ENCODE measurements around the gene ACTMAP.
"Not testable (repeated sequence)": the region's sequence is repeated elsewhere in the genome, so short reads cannot be mapped to it uniquely, and the experiment has no call there.

The ACTMAP gene, protein sequence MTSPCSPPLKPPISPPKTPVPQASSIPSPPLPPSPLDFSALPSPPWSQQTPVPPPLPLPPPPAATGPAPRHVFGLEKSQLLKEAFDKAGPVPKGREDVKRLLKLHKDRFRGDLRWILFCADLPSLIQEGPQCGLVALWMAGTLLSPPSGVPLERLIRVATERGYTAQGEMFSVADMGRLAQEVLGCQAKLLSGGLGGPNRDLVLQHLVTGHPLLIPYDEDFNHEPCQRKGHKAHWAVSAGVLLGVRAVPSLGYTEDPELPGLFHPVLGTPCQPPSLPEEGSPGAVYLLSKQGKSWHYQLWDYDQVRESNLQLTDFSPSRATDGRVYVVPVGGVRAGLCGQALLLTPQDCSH

DNA sequence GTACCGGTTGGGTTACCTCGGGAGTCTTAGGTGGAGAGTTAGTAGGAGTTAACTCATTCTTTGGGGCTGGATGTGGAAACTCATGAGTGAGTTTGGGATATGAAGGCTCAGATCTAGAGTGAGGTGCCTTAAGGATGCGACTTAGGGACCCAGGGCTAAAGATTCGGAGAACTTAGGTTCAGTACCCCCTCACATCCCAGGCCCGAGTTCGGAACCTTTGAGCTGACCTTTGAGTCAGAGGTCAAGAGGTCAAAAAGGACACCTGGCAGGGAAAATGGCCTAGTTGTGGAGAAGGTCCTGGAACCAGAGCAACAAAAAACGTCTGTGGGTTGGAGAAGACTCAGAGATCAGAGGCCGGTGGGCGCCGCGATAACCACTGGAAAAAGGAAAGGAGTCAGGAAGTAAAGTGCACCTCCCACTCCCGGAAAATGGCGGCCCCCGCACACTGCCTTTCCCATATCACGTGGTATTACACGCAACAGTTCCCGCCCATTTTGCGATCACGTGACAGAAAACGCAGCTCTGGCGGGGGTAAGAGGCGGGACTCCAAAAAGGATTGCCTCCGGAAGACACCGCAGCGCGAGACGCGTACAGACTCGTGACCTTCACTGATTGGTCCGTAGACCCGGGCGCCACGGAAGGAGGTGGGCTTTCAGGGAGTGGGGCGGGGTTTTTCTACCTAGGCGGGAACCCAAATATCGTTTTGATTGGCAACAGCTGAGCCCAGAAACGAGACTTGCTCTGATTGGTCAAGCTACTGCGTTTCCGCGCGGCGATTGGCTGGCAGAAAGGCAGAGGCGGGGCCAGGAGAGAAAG lies at the start of gene ACTMAP:
Gene ACTMAP (minus strand): TSS at position 420 of the 816 bp plus-strand sequence. CDS start 674 bp downstream, outside the sequence.
- DNase-seq = peak; percentile 99

DNA sequence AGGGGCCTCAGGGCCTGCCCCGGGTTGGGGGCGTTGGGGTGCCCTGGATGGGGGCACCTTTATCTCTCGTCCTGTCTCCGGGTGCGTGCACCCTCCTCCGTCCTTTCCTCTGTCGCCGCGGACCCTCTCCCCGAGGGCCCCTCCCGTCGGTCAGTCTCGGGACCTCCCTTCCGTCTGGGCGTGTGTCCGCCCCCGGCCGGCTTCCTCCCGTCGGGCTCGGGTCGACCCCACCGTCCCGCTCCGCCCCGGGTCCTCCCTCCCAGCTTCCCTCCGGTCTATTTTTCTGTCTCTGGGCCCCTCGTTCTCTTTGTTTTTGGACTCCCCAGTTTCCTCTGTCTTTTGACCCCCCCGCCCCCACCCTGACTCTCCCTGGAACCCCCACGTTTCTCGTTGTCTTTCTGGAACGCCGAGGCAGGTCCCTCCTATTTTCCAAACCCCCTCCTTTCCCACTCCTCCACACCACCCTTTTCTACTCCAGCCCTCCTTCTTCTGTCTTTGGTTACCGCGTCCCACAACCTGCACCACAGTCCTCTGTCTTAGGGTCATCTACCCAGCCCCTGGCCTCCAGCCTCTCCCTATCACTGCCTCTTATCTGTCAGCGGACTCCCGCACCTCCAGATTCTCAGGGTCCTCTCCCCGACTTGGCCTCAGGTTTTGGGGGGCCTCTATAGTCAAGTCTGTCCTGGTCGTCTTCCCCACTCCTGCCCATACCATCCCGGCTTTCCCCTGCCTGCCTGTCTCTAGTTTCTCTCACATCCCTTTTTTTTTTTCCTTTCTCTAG lies 49.5 kb upstream of the ACTMAP start:
- DNase-seq = no peak

DNA sequence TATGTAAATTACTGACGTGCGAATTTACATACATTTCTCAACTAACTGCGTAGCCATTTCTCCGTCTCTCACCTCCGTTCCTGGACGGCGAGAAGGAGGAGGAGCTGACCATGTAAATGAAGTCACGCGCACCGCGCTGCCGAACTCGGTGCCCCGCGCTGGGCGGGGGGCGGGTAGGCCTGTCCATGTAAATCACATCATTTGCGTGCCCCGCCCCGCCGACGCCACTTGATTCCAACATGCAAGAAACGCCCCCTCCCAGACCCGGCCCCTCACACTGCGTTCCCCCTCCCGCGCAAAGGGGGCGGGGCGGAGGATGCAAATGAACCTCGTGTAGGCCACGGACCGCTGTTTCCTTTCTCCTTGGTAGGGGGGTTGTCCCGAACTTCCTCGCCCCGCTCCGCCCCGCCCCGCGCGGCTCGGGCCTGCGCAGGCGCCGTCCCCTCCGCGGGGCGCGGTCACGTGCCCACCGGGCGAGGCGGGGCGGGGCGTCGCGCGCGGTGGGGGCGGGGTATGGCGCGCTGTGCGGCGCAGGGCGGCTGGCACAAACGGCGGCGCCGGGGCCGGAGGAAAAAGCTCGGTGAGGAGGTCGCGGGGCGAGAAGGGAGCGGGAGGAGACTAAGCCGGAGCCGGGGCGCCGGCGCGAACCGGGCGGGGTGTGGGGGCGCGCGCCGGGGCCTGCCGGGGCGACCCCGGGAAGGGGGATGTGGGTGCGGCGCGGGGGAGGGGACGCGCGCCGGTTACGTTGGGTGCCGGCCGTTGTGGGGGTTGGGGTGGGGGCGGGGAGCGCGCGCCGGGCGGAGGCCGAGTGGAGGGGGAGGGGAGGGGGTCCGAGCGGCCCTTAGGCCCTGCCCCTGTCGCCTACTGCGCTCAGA lies 48.6 kb upstream of the ACTMAP start, which contains the start of gene EGLN2:
Gene EGLN2 (plus strand): TSS at position 509 of the 875 bp plus-strand sequence. CDS start 1,382 bp downstream, outside the sequence.
- DNase-seq = peak; percentile 97

DNA sequence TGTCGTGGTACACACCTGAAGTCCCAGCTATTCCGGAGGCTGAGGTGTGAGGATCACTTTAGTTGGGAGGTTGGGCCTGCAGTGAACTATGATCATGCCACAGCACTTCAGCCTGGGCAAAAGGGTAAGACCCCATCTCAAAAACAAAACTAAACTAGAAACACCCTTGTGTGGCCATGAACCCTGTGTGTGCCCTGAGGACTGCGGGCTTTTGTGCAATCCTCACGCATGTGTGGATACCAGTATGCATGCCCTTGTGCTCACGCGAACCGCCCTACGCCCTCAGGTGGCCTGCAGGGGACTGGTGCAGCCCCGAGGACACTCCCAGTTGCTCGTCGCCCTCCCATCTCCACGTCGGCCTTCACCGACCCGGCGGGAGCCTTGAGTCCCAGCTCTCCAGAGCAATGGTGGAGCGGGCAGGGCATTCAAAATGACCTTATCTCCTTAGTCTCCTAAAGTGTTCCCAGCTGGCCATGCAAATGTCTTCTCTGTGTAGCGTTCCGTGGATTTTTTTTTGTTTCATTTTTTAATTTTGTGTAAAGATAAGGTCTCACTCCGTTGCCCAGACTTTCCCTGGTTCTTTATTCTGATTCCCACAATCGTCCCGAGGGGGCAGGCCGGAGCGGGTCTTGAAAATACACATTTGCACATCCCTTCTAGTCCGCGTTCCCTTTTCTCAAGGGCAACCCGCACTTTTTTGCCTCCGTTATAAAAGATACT lies 47.8 kb upstream of the ACTMAP start:
- DNase-seq = no peak

DNA sequence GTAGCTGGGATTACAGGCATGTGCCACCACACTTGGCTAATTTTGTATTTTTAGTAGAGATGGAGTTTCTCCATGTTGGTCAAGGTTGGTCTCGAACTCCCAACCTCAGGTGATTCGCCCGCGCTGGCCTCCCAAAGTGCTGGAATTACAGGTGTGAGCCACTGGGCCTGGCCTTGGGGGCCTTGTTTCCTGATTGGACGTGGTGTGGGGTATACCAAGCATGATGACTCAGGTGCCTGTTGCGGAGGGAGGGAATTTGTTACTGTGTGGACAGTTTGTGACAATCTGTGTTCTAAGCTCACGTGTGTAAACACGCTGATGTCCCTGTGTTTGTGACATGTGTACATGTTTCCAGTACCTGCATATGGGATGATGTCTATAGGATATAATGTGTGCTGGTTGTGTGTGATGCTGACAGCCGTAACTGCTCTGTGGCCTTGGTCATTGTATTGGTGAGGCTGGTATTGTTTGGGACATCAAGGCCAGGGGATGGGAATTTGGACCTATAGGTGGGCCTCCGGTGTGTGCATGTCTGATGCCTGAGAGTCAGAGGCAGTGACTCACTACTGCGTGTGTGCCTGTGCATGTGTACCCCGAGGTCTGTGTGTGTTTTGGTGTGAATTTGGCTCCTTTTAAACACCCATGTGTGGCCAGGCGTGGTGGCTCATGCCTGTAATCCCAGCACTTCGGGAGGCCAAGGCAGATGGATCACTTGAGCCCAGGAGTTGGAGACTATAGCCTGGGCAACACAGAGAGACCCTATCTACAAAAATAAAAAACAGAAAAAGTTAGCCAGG lies 47.1 kb upstream of the ACTMAP start:
- no peak for DNase-seq

DNA sequence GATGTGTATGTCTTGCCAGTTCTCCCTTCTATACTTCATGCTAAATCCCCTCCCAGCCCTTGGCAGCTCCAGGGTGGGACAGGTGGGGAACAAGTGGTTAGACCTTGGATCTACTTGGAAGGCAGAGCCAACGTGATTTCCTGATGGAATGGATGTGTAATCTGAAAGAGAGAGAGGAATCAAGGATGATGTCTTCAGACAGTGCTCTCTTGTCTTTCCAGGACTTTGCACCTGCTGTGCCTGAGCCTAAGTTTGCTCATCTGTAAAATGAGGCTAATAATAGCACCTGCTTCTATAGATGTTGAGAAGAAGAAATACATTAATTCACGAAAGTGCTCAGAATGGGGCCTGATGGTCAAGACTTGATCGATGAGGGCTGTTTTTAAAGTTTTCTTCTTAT lies 41.7 kb upstream of the ACTMAP start:
- no peak for DNase-seq

DNA sequence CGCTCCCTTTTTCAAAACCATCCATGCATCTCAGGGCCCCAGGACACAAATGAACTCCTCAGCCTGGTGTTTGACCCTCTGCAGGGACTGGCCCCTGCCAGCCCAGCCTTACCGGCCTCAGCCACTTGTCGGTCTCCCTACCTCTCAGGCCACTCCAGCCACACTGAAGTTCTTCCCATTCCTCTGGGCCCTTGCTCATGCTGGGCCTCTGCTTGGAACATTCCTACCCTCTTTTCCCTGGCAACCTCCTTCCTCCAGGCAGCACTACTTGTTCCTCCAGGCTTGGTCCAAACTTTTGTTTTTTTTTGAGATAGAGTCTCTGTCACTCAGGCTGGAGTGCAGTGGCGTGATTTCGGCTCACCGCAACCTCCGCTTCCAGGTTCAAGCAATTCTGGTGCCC lies 41.1 kb upstream of the ACTMAP start:
- DNase-seq = no peak

DNA sequence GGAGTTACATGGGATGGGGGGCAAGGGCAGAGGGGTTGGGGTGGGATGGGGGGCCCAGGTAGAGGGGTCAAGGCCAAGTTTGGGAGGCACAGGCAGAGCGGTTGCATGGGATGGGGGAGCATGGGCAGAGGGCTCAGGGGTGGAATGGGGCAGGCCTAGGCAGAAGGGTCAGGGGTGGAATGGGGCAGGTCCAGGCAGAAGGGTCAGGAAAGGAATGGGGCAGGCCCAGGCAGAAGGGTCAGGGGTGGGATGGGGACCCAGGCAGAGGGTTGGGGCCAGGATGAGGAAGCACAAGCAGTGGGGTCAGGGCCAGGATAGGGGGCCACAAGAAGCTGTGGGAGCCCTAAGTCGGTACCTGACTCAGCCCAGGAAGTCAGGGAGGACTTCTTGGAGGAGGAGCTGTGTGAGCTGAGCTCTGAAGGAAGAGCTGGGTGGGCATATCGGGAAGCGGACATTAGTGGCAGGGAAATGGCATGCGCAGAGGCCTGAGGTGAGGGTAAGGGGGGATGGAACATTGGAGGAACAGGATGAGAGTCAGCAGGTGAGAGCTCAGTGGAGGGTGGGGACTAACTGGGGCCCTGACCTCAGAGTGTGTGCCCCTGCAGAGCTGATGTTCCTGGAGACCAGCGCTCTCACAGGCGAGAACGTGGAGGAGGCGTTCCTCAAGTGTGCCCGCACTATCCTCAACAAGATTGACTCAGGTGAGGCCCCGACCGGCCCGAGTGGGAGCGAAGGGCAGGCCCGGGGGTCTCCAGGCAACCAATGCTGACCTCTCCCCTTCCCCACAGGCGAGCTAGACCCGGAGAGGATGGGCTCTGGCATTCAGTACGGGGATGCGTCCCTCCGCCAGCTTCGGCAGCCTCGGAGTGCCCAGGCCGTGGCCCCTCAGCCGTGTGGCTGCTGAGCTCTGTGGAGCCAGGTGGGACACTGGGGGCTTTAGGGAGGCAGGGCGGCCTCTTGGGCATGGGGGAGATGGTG lies 36.1 kb upstream of the ACTMAP start:
- no peak for DNase-seq

DNA sequence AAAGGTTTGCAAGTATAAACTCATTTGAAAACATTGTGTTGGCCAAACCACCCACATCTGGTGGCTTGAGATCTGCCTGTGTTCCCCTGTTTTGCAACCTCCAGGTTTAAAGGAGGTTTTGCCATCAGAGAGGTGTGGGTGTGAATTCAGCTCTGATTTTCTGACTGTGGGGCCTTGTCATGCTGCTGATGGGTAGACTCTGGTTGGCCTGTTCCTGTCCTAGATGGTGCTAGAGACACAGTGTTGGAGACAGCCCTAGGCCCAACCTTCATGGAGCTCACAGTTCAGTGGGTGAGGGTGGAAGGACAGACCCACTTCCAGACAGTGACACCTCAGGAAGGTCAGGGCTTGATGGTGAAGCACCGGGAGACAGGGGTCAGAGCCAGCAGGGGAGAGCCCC lies 35.2 kb upstream of the ACTMAP start:
- no peak for DNase-seq

DNA sequence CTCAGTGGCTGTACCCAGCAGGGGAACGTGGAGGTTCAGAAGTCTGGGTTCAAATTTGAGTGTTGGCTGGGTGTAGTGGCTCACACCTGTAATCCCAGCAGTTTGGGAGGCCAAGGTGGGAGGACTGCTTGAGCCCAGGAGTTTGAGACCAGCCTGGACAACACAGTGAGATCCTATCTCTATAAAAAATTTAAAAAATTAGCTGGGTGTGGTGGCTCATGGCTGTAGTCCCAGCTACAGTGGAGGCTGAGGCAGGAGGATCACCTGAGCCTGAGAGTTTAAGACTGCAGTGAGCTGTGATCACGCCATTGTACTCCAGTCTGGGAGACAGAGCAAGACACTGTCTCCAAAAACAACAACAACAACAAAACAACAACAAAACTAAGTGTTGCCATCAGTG lies 33.9 kb upstream of the ACTMAP start:
- not testable (repeated sequence) for DNase-seq

DNA sequence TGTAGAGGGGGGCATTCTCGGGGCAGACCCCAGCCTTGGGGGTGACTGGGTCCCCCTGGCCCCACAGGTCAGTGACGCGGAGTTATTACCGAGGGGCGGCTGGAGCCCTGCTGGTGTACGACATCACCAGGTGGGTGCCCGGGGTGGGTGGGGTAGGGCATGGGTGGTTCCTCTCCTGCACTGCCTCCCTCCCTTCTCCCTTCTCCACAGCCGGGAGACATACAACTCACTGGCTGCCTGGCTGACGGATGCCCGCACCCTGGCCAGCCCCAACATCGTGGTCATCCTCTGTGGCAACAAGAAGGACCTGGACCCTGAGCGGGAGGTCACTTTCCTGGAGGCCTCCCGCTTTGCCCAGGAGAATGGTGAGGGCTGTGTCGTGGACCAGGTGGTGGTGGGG lies 33.4 kb upstream of the ACTMAP start:
- DNase-seq = no peak

DNA sequence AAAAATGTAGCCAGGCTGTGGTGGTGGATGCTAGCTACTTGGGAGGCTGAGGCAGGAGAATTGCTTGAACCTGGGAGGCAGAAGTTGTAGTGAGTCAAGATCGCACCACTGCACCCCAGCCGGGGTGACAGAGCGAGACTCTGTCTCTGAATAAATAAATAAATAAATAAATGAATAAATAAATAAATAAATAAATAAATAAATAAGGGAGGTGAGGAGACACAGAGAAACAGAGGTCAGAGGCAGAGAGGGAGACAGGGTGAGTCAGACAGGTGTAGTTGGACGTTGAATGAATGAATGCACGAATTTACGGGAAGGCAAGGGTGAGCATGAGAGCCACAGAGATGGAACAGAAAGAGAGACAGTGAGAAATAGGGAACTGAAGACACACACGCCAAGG lies 30.9 kb upstream of the ACTMAP start:
- no peak for DNase-seq

DNA sequence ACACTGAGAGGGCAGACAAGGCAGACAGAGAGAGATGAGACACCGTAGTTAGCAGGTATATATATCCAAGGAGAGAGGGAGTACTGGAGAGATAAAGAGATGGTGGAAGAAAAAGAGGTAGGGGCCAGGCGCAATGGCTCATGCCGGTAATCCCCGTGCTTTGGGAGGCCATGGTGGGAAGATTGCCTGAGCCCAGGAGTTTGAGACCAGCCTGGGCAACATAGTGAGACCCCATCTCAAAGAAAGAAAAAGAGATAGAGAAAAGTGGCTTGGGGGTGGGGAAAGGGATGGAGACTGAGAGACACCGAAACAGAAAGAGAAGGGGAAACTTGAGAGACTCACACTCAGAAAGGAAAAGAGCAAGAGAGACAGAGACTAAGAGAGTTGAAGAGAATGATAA lies 30.3 kb upstream of the ACTMAP start:
- no peak for DNase-seq

DNA sequence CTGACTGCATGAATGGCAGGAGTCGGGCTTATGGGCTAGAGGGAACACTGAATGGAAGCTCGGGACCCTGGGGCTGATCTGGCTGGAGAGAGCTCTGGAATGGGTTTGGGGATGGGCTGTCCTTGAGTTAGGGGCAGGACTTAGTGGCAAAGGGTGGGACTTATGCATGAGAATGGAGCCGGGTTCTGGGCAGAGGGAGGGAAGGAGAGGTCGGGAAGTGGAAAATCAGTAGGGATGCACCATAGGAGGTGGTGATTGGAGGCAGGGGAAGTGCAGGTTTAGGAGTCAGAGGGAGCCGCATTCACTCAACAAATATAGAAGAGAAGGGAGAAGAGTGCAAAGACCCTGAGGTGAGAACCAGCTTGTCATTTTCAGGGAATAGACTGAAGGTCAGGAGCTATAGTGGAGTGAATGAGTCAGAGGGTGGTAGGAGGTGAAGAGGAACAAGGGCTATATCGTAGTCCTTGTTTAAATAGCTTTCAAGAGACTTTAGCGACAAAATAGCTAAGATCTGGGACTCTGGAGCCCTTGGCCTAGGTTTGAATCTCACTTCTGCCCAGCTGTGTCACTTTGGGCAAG lies 28.5 kb upstream of the ACTMAP start:
- DNase-seq = no peak

DNA sequence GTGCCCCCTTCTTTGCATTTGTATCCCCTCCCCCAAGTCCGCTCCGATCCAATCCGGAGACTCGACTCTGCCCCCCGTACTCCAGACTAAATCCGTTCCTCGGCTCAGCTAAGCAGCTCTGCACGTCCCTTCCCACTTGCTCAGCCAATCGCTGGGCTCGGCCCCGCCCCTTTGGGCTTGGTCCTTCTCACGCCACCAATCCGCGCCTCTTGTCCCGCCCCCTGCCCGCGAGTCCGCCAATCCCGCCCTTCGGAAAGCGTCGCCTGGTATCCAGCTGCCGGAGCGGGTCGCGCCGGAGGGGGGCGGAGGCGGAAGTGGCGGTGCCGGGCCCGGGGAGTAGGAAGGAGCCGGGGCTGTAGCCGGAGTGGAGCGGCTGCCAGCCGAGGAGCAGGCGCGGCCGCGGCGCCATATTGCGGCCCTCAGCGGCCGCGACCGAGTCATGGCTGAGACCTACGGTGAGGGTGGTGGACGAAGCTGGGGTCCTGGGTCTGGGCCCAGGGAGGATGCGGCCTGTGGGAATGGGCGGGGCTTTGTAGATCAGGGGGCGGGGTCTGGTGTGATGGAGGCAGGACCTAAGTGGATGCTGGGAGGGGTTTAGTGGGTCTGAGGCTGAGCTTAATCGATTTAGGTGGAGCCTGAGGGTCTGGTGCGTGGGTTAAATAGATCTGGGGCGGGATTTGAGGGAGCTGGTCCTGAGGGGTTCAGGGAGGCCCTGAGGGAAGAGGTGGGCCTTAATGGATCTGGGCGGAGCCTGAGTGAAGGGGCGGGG lies 27.8 kb upstream of the ACTMAP start, which contains the start of gene RAB4B:
Gene RAB4B (plus strand): TSS at position 311 of the 769 bp plus-strand sequence. CDS start 129 bp downstream, at position 440.
- peak; percentile 99 for DNase-seq

DNA sequence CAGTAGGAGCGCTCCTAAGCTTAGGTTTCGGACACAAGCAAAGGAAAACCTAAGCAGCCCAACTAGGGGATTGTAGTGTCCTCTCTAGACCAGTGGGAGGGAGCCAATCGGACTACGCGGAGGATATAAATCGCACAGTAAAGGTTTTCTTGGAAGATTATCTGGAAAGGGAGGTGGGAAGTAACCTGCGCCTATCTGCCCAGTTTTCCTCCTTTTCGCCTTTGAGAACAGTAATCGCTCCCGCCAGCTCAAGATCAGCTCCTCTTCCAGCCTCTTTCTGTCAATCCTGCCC lies 27.3 kb upstream of the ACTMAP start:
- no peak for DNase-seq

DNA sequence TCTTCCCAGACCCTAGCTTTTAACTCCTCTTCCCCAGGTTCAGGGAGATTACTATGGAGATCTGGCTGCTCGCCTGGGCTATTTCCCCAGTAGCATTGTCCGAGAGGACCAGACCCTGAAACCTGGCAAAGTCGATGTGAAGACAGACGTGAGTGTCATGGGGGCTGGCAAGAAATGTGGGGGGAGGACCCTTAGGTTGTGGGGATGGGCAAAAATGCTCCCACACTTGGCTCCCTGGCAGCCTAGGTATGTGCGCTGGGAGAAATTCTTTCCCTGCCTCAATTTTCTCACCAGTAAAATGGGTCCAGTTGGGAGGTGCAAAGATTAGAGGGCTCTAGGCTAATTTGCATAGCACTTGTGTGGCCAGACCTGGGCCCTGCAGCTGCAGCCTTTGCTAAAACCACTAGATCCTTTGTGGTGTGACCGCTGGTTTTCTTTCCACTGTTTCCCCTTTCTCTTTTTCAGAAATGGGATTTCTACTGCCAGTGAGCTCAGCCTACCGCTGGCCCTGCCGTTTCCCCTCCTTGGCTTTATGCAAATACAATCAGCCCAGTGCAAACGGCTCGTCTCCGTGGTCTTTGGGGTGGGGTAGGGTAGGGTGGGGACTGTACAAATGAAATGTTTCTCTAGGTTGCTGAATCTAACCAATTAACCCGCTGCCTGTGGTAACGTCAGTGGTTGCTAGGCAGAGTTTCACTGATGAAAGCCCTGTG lies 26.8 kb upstream of the ACTMAP start:
- peak; percentile 74 for DNase-seq

DNA sequence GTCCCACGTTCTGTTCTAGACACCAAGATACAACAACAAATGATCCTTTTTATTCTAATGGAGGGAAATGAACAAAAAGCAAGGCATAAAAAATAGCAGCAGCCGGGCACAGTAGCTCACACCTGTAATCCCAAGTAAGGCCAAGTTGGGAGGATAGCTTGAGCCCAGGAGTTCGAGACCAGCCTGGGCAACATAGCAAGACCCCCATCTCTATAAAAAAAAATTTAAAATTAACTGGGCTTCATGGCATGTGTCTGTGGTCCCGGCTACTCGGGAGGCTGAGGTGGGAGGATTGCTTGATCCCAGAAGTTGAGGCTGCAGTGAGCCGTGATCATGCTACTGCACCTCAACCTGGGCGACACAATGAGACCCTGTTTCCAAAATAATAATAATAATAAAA lies 26.1 kb upstream of the ACTMAP start:
- DNase-seq = no peak

Data from NCI-H524 treated with DMSO at 0.1 percent for 48 hours (cell line).